ENCODE data around the gene MCU.

- TF ChIP-seq, protein P1, sequence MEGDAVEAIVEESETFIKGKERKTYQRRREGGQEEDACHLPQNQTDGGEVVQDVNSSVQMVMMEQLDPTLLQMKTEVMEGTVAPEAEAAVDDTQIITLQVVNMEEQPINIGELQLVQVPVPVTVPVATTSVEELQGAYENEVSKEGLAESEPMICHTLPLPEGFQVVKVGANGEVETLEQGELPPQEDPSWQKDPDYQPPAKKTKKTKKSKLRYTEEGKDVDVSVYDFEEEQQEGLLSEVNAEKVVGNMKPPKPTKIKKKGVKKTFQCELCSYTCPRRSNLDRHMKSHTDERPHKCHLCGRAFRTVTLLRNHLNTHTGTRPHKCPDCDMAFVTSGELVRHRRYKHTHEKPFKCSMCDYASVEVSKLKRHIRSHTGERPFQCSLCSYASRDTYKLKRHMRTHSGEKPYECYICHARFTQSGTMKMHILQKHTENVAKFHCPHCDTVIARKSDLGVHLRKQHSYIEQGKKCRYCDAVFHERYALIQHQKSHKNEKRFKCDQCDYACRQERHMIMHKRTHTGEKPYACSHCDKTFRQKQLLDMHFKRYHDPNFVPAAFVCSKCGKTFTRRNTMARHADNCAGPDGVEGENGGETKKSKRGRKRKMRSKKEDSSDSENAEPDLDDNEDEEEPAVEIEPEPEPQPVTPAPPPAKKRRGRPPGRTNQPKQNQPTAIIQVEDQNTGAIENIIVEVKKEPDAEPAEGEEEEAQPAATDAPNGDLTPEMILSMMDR (IDR thresholded peaks at IDR 0.05), result no peak
- TF ChIP-seq EZH2 (IDR thresholded peaks at IDR 0.05; ENCODE audit: borderline replicate concordance, insufficient read depth, low read depth, low read length, poor library complexity, severe bottlenecking), result no peak
Measured at GRCh38 chr10:72728462-72728861, 36.5 kb downstream of the MCU start.

Measured in B cell (primary cell).